Bronchial epithelial cell (primary cell): Measurements from ENCODE around the gene CD44. TPM values are rescaled to one million over a fixed set of nuclear protein-coding genes. Genes with fewer than 3 reads are reported as not detected.
A peak's percentile ranks its signal among the peaks of the same experiment; 100 is the strongest.

ENCODE experiments used
- DNase-seq: peaks from one replicate; pipeline ENCODE4 v3.0.0-alpha.2; 2010; ENCODE audit warnings: low read depth
- FAIRE-seq: peaks from 2 replicates; lab custom pipeline; 2011; peaks lifted over from hg19 to GRCh38; lab: Jason Lieb, UNC
- H3K27me3 ChIP-seq: 2 replicates; pipeline ENCODE4 v1.5.1; 2011; ENCODE audit warnings: low read length; ENCODE audit not compliant: control insufficient read depth, insufficient read depth
- H3K36me3 ChIP-seq: 2 replicates; pipeline ENCODE4 v1.5.1; 2011; ENCODE audit warnings: low read length; ENCODE audit not compliant: control insufficient read depth, insufficient read depth
- H3K4me3 ChIP-seq: 2 replicates; pipeline ENCODE4 v1.5.1; 2011; ENCODE audit warnings: mild to moderate bottlenecking, low read depth, low read length, control low read depth
- CTCF ChIP-seq: IDR thresholded peaks from 2 replicates; pipeline ENCODE4 v1.5.1; 2011; ENCODE audit warnings: mild to moderate bottlenecking, moderate library complexity, low read length, control low read depth, inconsistent platforms; ENCODE audit not compliant: insufficient read depth, severe bottlenecking
- total RNA-seq: library from RNA; depleted of rRNA; stranded (reverse); fragments of >200 nt; gene quantifications from 2 replicates; pipeline ENCODE4 v1.2.1, GENCODE V29; 2014

CD44 gene
- total RNA-seq, 1 donor from 2014 or later: 254 TPM

GRCh38 chr11:35178873-35179272 lies 39.9 kb downstream of the CD44 start:
- no peak for TF ChIP-seq CTCF
- no peak for FAIRE-seq
- DNase-seq: peak; percentile 75
- Histone ChIP-seq H3K27me3 (no peaks in the 10 kb centered on the region), H3K4me3 (no peak overlapping the region), H3K36me3 (peaks cover 33% of the 10 kb centered on the region)

- no peak for FAIRE-seq
- H3K36me3 ChIP-seq: peaks cover 33% of the 10 kb centered on the region
- no peaks in the 10 kb centered on the region for H3K27me3 ChIP-seq
- TF ChIP-seq CTCF: no peak
- no peak overlapping the region for H3K4me3 ChIP-seq
- no peak for DNase-seq
These were observed 40.6 kb downstream of the CD44 start for GRCh38 chr11:35179466-35180135.

- Histone ChIP-seq H3K27me3 (no peaks in the 10 kb centered on the region), H3K4me3 (no peak overlapping the region), H3K36me3 (peaks cover 34% of the 10 kb centered on the region)
- FAIRE-seq (no peak), DNase-seq (no peak)
- TF ChIP-seq CTCF: no peak
These were observed 41.6 kb downstream of the CD44 start for GRCh38 chr11:35180317-35181233.

GRCh38 chr11:35182317-35182939 lies 43.5 kb downstream of the CD44 start:
- FAIRE-seq (no peak), DNase-seq (no peak)
- TF ChIP-seq CTCF: no peak
- Histone ChIP-seq H3K27me3 (no peaks in the 10 kb centered on the region), H3K4me3 (no peak overlapping the region), H3K36me3 (peaks cover 28% of the 10 kb centered on the region)

- Histone ChIP-seq H3K27me3 (no peaks in the 10 kb centered on the region), H3K36me3 (peaks cover 27% of the 10 kb centered on the region), H3K4me3 (no peak overlapping the region)
- DNase-seq: no peak
- FAIRE-seq: no peak
- no peak for TF ChIP-seq CTCF
These were observed 44.5 kb downstream of the CD44 start for GRCh38 chr11:35183326-35183925.
